Activated CD4-positive, alpha-beta T cell treated with anti-CD3 and anti-CD28 coated beads, Interleukin-2, Interleukin-4, amounts not matched to agents 100 ng/mL and 50 ng/mL, durations not matched to agents 16 hours and 8 hours (primary cell): ENCODE data around the gene HNRNPUL1.
"Not testable (repeated sequence)": the region's sequence is repeated elsewhere in the genome, so short reads cannot be mapped to it uniquely, and the experiment has no call there.

Experiments
- DNase-seq: peaks from one replicate; pipeline ENCODE4 v3.0.0-alpha.2; 2020; ENCODE audit warnings: low spot score

The HNRNPUL1 gene

DNA sequence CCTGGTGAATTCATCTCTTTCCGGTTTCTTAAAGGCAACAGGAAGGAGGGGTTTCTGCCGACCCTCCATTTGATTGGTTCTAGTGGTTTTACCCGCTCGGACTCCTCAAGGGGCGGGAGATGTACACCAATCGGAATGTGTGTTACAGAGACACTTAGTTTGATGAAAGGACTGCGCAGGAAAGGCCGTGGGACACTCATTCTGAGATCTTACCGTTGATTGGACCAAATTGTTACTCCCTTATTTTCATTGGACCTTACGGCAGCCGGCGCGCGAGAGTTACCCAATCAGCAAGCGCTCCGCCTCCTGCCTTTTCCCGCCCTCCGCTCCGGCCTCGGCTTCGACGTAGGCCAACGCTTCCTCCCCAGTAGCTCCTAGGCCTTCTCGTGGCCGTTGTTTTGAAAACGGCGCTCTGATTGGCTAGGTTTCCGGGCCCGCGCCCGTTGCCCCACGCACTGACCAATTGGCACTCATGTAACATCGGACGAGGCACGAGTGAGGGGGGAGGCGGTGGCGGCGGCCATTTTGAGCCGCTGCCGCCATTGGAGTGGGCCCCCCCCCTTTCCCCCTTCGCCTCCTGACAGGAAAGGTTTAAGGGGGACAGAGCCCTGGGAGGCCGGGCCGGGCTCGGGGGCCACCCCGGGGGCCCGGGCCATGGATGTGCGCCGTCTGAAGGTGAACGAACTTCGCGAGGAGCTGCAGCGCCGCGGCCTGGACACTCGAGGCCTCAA is at the start of gene HNRNPUL1:
HNRNPUL1 (plus strand) TSS at position 523 of the 731 bp plus-strand sequence; CDS start at position 655, 132 bp downstream.
- peak; percentile 99 for DNase-seq

DNA sequence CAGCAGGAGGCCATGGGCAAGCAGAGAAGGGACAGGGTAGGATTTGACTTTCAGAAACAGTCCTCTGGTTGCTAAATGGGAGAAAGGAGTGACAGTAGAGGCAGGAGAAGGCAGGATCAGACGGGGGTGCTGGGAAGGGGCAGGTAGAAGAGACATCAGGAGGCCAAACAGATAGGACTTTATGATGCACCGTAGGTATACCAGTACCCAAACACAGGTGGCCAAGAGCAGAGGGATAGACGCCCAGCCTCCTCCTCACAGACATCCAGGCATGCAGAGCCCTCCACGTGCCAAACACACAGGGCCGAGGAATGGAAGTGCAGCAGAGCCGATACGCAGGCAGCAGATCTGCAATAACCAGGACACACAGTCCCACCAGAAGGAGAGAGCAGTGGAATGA is 46.4 kb upstream of the HNRNPUL1 start:
- DNase-seq = no peak

DNA sequence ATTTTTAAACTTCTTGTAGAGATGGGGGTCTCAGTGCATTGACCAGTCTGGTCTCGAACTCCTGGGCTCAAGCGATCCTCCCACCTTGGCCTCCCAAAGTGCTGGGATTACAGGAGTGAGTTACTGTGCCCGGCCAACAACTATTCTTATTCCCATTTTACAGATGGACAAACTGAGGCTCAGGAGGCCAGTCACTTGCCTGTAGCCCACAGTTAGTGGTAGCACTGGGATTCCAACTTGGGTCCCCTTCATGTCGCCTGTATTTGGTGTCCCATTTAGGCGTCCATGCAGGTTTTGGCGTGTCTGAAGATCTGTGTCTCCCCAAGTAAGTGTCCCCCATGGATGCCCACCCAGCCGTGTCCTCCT is 45.9 kb upstream of the HNRNPUL1 start:
- DNase-seq = no peak

DNA sequence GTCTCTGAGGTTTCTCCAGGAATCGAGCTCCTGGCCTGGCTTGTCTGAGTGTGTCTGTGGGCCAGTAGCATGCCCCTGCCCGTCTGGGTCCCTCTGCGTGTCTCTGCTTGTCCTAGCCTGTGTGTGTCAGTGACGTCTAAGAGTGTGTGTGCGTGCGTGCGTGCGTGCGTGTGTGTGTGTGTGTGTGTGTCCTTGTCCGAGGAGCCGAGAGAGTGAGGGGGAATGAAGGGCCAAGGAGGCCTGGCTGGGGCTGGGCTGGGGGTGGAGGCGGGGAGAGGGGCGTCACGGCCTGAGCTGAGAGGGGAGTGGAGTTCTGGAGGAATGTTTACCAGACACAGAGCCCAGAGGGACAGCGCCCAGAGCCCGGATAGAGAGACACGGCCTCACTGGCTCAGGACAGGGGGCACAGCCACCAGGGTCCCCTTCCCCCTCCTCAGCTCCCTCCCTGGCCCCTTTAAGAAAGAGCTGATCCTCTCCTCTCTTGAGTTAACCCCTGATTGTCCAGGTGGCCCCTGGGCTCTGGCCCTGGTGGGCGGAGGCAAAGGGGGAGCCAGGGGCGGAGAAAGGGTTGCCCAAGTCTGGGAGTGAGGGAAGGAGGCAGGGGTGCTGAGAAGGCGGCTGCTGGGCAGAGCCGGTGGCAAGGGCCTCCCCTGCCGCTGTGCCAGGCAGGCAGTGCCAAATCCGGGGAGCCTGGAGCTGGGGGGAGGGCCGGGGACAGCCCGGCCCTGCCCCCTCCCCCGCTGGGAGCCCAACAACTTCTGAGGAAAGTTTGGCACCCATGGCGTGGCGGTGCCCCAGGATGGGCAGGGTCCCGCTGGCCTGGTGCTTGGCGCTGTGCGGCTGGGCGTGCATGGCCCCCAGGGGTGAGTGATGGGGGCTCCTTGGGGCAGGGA is 45.3 kb upstream of the HNRNPUL1 start, which contains the start of gene AXL:
AXL (plus strand) TSS at position 609 of the 893 bp plus-strand sequence; CDS start at position 779, 170 bp downstream.
- DNase-seq = no peak

DNA sequence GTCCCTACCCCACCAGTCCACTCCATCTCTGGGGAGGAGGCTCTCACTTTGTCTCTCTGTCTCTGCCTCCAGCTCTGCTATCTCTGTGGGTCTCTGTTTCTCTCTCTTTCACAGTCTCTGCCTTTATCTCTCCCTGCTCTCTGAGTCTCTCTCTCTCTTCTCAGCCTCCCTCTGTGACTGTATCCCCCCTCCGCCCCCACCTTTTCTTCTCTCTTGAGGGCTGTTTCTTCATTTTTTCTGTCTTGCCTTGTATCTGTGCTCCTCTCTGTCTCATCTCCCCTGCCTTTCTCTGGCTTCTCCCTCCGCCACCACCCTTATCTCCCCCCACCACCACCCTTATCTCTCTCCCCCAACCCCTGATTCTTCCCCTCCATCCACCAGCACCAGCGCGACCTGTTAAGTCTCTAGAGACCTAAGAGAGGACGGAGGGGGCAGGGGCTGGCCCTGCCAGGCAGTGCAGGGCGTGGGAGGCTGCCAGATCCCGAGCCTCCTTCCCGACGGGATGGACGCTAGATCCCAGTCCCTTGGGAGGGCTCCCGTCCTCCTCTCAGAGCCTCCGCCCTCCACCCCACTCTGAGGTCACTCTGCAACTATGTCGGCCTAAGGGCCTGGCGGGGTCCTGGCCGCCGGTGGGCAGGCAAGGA is 44.1 kb upstream of the HNRNPUL1 start:
- no peak for DNase-seq

DNA sequence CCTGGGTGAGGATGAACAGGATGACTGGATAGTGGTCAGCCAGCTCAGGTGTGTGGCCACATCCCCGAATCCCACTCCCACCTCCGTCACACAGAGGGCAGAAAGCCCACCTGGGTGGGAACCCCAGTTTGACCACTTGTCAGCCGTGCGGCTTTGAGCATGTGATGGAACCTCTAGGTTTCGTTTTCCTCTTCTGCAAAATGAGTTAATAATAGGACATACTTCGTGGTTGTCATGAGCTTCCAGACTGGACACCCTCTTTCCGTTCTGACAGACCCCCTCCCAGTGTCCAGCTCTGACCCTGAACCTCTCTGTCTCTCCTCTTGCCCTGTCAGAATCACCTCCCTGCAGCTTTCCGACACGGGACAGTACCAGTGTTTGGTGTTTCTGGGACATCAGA is 43.4 kb upstream of the HNRNPUL1 start:
- DNase-seq = no peak

DNA sequence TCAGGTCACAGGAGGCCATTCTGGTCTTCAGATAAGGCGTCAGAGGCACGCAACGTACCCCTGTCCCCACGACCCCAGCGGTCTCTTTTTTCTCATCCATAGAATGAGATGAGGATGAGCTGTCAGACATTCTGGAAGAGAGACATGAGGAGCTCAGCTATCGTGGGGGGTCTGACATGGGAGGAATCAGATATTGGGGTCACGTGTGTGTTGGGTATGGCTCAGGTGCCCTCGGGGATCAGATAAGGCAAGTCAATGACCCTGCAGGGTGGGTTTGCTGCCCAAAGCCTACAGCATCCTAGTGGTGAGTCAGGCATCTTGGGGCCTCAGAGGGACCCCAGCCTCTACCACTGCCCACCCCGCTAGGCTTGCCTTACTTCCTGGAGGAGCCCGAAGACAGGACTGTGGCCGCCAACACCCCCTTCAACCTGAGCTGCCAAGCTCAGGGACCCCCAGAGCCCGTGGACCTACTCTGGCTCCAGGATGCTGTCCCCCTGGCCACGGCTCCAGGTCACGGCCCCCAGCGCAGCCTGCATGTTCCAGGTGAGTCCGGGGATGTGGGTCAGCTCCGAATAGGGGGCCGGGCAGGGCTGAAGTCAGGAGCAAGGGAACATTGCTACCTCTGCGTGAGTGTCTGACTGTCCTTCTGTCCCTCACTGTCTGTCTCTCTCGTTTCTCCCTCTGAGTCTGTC is 42.5 kb upstream of the HNRNPUL1 start:
- DNase-seq = no peak

DNA sequence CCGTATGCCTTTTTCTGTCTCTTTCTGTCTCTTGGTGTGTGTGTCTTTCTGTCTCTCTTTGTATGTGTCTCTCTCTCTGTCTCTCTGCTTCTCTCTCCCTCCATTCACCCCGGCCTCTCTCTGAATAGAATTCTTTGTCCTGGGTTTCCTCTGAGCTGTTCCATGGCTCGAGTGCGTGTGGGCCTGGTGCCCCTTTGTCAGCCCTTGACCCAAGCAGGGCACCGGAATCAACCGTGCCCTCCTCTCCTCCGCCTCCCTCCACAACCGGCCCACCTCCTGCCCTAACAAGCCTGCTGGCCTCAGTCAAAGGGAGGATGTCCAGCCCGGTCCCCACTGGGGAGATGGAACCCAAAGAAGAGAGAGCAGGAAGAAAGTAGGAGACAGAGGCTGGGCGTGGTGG is 41.9 kb upstream of the HNRNPUL1 start:
- no peak for DNase-seq

DNA sequence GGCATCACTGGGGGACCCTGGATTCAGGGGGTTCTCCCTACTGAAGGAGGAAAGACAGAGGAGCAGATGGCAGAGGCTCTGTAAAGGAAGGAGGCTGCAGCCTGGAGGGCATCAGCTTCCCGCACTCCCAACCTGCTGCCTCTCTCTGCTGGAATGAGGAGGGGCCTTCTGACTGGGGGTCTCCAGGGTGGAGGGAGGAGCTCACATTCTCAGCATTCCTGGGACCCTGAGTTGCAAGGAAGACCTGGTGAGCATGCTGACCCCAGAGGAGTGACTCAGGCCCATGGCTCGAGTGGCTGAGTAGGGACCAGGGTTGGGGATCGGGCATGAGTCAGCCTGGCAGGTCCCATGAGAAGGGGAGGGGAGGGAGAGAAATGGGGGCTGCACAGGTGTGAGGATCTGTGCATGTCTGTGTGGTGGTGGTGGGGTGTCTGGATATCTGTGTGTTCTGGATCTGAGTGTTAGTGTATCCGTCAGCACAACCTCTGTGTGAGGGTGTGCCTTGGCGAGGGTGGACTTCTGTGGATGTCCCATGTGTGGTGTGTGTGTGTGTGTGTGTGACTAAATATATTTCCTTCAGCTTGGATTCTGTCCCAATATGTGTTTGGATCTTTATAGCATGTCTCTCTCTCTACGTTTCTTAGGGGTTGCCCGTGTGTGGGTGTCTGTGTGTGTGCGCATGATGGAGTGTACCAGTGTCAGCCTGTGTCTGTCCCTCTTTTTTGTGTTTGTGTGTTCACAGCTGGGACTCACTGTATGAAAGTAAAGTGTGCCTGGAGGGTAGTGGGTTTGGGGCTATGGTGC is 40.5 kb upstream of the HNRNPUL1 start:
- DNase-seq = no peak

DNA sequence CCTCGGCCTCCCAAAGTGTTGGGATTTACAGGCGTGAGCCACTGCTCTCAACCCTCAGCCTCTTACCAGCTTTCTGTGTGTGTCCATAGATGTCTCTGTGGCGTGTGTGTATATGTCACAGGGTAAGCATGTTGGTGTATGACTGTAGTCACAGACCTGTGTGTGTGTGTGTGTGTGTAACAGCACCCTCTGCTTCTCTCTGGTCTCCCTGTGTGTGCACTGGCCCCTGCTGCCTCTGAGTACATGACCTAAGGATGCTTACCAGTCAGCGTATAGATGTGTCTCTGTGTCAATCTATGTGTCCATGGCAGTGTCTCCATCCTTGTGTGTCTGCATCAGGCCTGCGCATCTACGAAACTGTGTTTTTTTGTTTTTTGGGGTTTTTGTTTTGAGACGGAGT is 39.5 kb upstream of the HNRNPUL1 start:
- DNase-seq = no peak

DNA sequence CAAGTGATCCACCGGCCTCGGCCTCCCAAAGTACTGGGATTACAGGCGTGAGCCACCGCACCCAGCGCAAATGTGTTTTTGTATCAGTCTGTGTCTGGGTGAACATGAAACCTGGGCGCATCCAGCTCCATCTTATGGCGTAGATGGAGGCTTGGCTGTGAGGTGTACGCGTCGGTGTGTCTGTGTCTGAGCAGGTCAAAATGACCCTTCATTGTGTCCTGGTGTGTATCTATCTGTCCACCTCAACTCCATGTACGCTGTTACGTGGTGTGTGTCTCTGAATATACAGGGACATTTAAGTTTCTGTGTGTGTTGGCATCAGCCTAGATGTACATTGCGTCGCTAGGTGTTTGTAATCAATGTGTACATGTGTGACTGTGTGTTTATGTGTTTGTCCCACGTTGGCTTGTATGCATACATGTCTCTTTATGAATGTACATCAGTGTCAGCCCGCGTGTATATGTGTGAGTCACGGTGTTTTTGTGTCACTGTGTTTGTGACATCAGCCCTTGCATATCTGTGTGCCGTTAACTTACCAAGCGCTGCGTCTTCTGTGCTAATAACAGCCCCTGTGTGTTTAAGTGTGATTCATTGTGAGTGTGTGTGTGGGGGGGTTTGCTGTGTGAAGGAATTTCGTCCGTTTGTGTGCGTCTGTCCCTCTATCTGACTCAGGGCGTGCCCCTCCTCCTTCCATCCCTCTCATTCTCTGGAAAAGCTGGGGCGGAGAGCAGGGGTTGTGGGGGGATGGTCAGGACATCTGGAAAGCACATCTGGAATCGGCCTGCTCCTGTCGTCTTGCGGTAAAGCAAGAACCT is 38.7 kb upstream of the HNRNPUL1 start:
- DNase-seq = peak; percentile 3

DNA sequence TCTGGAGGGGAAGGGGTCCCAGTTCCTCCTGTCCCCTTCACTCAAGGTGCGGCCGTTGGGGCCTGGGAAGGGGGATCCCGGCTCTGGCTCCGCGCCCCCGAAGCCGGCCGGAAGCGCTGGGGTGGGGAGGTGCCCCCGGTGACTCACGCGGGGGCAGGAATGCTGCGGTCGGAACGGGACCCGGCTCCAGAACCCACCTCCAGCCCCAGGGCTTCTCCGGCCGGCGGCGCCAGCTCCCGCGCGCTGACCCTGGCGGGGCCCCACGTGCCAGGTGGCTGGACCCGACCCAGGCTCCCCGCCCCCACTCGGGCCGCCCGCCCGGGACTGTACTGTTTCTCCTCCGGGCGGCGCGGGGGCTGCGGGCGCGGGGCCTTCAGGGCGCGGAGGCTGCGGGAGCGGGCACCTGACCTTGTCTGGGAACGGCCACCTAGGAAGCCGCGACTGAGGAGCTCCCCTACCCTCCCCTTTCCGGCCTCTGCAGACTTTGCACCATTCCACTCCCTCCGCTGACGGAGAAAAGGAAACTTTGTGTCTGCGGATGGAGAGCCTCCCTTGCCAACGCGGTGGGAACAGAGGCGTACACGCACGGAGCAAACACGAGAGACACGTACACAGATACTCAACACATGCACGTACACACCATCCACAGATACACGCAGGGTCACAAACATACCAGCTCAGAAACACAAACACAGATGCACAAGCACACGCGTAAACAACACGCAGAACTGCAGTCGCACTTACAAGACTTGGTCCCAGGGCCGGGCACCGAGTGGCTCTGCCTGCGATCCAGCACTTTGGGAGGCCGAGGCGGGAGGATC is 37.9 kb upstream of the HNRNPUL1 start:
- DNase-seq = peak; percentile 19

DNA sequence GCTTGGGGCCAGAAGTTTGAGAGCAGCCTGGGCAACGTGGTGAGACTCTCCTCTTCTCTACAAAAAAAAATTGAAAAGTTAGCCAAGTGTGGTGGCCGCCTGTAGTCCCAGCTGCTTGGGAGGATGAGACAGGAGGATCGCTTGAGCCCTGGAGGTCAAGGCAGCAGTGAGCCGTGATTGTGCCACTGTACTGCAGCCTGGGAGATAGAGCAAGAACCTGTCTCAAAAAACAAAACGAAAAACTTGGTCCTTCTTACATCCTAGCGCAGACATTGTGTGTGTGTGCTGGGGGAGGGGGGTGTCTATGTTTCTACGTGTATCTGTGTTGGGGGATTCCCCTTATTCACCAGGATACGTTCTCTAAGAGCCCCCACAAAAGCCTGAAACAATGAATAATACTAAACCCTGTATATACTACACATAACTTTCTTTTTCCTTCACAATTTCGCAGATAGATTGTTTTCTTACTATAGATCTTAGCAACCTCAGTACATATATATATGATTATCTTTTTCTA is 37.2 kb upstream of the HNRNPUL1 start:
- DNase-seq = no peak

DNA sequence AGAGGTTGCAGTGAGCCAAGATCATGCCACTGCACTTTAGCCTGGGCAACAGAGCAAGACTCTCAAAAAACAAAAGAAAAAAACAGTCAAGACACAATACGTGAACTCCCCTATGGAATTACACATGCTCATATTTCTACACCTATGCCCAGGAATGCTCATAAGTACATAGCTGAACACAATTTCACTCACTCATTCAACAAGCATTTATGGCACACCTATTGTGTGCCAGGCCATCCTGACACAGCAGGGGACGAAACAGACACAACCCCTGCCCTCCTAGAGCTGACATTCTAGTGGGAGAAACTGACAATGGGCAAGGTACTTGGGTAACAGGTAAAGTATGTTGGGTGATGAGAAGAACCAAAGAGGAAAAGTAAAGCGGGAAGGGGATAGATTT is 35.7 kb upstream of the HNRNPUL1 start:
- DNase-seq = no peak

DNA sequence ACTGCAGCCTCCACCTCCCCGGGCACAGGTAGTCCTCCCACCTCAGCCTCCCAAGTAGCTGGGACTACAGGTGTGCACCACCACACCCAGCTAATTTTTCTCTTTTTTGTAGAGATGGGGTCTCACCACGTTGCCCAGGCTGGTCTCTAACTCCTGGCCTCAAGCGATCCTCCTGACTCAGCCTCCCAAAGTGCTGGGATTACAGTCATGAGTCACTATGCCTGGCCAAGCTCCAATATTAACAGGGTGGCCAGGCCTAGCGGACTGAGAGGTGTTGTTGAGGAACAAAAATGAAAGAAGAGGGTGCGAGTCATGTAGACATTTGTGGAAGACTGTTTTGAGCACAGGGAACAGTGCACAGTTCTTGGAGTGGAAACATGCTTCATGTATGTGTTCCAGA is 34.8 kb upstream of the HNRNPUL1 start:
- not testable (repeated sequence) for DNase-seq

DNA sequence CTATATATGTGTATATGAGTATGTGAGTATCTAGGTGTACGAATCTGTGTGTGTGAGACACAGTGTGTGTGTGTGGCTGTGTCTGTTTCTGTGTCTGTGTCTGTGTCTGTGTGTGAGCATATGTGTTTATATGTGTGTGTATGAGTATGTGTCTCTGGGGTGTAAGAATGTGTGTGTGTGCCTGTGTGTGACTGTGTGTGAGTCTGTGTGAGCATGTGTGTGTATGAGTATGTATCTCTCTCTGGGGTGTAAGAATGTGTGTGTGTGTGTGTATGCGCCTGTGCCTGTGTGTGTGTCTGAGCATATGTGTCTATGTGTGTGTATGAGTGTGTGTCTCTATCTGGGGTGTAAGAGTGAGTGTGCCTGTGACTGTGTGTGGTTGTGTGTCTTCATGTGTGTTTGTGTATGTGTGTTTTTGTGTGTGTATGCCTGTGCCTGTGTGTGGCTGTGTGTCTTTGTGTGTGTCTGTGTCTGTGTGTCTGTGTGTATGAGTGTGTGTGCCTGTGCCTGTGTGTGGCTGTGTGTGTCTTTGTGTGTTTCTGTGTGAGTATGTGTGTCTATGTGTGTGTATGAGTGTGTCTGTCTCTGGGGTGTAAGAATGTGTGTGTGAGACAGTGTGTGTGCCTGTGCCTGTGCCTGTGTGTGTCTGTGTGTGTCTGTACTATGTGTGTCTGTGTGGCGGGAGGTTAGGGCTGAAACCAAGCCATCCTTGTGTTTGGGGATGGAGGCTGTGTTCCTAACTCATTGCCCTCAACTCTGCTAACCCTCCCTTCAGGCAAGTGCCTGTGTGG is 33.9 kb upstream of the HNRNPUL1 start:
- DNase-seq = no peak

DNA sequence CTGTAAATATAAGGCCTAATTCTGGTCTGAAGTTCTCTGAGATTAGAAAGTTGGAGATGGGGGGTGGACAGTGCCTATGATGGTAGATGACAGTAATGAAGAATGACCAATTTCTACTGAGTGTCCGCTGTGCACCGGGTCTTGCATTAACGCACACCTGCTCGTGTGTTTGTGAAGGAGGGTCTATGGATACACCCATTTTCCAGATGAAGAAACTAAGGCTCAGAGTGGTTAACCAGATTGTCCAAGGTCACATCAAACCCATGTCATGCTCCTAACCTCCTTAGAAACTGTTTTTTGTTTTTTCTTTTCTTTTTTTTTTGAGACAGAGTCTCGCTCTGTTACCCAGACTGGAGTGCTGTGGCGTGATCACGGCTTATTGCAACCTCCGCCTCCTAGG is 31.5 kb upstream of the HNRNPUL1 start:
- no peak for DNase-seq

DNA sequence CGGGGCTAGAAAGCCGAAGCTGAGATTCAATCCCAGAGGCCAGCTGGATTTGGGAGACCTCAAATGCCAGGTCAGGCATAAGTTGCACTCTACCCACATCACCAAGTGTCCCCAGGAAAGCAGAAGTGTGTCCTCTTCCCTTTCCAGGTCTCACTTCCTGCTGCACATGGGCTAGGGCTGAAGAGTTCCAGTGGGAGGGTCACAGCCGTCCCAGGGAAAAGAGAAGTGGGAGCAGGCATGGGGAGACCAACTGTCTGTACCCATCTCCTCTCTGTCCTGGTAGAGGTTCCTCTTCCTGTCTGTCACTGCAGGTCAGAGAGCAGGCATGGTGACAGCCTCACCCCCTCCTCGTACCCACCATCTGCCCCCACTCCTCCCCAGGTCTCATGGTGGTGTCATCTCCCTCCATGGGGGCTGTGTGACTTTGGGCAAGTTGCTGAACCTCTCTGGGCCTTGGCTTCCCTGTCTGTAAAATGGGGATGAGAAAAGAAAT is 30.4 kb upstream of the HNRNPUL1 start:
- DNase-seq = no peak
